Measurements from ENCODE around the gene CNTN1.
"Not testable (repeated sequence)": the region's sequence is repeated elsewhere in the genome, so short reads cannot be mapped to it uniquely, and the experiment has no call there.

The CNTN1 gene

DNA sequence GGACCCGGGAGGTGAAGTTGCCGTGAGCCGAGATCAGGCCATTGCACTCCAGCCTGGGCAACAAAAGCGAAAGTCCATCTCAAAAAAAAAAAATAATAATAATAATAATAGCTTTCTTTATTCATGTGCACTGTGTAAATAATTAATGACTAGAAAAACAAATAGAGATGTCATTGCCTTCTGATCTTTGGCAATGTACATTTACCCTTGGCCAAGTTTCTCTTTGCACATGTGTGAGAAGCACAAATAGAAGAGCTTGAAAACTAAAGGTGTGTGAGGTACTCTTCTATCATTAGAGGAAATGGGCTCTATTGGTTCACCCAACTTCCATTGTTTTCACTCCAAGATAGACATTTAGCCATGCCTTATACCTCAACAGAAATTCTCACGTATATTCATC lies 325.8 kb downstream of the CNTN1 start:
- in situ Hi-C loops (cut with MboI; ENCODE audit: low sequenced_read_pairs) = no loop called here

DNA sequence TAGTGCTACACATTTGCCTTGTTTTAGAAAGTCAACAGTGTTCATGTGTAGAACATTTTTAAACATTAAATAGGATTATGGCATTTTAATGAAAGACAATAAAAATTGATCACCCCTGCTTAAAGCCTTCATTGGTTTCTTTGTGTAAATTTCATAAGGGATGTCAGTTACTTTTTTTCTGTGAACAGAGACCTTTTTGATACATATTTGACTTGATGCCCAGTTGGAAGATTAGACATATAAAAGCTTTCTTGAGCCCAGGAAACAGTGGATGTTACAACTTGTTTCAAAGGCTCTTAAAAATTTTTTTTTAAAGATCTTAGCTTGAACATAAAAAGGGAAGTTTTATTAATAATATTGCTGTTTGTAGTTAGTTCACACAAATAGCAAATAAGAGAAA lies 327.2 kb downstream of the CNTN1 start:
- in situ Hi-C loops (cut with MboI; ENCODE audit: low sequenced_read_pairs) = no loop called here

GRCh38 chr12:41023836-41024235 lies 331.6 kb downstream of the CNTN1 start:
- in situ Hi-C loops (cut with MboI; ENCODE audit: low sequenced_read_pairs) = no loop called here

DNA sequence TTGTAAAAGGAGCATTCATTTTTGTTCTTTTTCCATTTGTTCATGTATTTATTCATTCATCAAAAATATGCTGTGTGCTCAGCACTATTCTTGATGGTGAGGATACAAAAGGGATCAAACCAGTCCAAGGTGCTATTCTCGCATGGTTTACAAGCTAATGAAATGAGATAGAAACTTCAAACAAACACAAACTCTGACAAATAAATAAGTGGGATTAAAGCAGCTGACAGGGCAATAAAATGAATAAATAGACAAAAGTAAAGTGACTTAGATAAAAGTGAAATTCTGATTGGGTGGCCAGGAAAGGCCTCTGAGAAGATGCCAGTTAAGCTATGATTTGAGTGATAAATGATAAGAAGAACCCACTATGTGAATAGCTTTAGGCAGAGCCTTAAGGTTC lies 333.9 kb downstream of the CNTN1 start:
- in situ Hi-C loops (cut with MboI; ENCODE audit: low sequenced_read_pairs) = no loop called here

DNA sequence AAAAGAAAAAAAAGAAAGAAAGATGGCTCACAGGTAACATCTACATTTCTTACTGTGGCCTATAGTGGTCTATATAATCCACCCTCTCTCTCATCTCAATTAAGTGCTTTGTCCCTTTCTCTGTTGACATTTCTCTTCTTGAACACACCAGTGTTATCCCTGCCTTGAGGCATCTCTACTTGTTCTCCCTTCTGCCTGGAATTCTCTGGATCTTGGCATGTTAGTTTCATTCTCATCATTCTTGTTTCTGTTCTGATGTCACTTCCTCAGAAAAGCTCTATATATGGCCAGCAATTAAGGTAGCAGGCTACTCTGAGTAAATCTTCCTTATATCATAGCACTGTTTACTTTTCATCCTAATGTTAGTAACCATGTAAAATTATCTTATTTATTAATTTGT lies 340.1 kb downstream of the CNTN1 start:
- in situ Hi-C loops (cut with MboI; ENCODE audit: low sequenced_read_pairs) = no loop called here

DNA sequence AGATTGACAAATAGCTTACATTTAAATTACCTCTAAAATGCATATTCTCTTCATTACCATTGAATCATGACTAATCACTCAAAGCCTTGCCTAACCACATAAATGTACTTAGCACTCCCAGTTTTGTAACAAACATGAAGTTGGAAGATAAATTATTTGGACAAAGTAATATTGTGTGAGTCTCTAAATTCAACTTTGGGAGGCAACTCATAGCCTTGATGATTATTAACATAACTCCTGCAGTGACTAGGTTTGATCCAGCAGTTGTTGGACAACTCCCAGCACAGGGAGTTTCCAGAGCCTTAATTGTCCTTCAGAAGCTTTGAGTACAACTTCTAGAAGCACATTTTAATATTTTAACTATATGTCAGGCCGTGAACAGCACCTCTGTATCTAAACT lies 342.4 kb downstream of the CNTN1 start:
- in situ Hi-C loops (cut with MboI; ENCODE audit: low sequenced_read_pairs) = no loop called here

- in situ Hi-C loops (cut with MboI; ENCODE audit: low sequenced_read_pairs) = no loop called here
Observed at GRCh38 chr12:41039461-41039860, 347.2 kb downstream of the CNTN1 start.

- in situ Hi-C loops (cut with MboI; ENCODE audit: low sequenced_read_pairs) = no loop called here
Observed at GRCh38 chr12:41045509-41045908, 353.3 kb downstream of the CNTN1 start.

GRCh38 chr12:41049033-41049432 lies 356.8 kb downstream of the CNTN1 start:
- in situ Hi-C loops (cut with MboI; ENCODE audit: low sequenced_read_pairs) = no loop called here

GRCh38 chr12:41051954-41052353 lies 359.7 kb downstream of the CNTN1 start:
- in situ Hi-C loops (cut with MboI; ENCODE audit: low sequenced_read_pairs) = no loop called here

DNA sequence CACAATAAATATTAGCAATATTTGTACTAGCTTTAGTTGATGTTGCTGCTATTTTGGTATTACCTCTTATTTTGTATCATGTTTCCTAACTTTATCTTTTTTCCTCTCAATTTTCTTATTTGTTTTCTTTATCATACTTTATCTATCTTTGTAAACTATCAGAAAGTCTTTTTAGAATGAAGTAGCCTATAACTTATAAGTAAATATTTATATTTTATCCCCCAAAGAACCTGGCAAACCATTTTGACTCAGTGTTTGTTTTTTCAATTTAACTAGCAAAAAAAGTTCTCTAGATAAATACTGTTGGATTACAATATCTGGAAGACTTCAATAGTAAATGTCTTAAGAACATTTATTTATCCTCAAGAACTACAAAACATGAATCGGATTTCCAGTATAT lies 360.2 kb downstream of the CNTN1 start:
- in situ Hi-C loops (cut with MboI; ENCODE audit: low sequenced_read_pairs) = no loop called here

GRCh38 chr12:41053046-41053445 lies 360.8 kb downstream of the CNTN1 start:
- in situ Hi-C loops (cut with MboI; ENCODE audit: low sequenced_read_pairs) = no loop called here

GRCh38 chr12:41055875-41056577 lies 363.8 kb downstream of the CNTN1 start:
- in situ Hi-C loops (cut with MboI; ENCODE audit: low sequenced_read_pairs) = no loop called here

GRCh38 chr12:41058266-41058665 lies 366.0 kb downstream of the CNTN1 start:
- in situ Hi-C loops (cut with MboI; ENCODE audit: low sequenced_read_pairs) = no loop called here

GRCh38 chr12:41061192-41061591 lies 369.0 kb downstream of the CNTN1 start:
- in situ Hi-C loops (cut with MboI; ENCODE audit: low sequenced_read_pairs) = no loop called here

DNA sequence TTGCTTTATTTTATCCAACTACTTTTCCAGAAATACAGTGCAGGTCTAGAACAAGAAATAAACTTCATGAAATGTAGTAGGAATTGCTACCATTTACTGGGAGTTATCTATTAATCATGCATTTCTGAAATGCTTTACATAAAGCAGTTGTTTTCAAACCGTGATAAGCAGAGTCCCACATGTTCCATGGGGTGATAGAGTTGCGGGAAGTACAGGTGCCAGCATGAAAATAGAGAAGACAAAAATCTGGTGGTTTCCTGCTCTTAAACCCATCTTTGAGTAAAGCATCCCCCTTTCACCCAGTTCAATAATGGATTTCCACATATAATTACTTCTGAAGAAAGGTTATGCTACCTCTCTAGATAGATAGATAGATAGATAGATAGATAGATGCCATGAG lies 372.2 kb downstream of the CNTN1 start:
- in situ Hi-C loops (cut with MboI; ENCODE audit: low sequenced_read_pairs) = no loop called here

- in situ Hi-C loops (cut with MboI; ENCODE audit: low sequenced_read_pairs) = no loop called here
Observed at GRCh38 chr12:41067941-41068645, 375.9 kb downstream of the CNTN1 start.

DNA sequence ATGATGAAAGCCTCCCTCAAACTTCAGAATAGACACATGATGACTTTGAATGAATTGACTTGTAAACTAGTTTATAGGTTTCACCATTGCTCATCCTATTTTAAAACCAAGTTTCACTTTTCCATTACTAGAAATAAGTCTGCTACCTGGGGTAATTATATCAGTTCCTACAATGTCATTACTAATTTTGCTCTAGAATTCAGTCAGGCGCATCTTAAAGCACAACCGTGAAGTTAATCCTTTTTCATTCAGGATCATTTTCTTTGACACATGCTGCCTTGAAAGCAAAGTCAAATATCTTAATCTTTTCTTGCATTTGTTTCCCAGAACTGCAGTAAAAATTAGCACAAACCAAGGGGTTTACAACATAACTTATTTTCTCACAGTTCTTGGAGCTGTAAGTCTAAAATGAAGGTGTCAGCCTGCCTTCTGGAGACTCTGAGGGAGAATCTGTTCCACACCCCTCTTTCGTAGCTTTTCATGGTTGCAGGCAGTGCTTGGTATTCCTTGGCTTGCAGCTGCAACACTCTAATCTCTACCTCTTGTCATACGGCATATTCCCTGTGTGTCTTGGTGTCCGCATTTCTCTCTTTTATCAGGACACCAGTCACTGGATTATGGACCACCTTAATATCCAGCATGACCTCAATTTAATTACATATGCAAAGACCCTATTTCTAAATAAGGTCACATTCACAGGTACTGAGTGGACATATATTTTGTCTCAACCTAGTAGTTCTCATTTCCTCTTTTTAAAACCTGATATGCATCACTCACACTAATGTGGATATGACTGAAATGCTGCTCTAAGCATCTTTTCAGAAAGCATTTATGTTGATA lies 381.6 kb downstream of the CNTN1 start:
- in situ Hi-C loops (cut with MboI; ENCODE audit: low sequenced_read_pairs) = no loop called here

DNA sequence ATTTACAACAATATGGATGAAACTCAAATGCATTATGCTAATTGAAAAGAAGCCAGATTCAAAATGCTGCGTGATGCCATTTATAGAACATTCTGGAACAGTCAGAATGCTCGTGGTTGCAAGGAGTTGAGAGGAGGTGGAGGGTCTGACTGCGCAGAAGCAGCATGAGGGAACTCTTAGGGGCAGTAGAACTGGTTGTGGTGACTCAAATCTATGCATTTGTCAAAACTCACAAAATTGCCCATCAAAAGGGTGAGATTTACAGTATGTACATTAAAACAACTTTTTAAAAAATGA lies 382.2 kb downstream of the CNTN1 start:
- in situ Hi-C loops (cut with MboI; ENCODE audit: low sequenced_read_pairs) = no loop called here

DNA sequence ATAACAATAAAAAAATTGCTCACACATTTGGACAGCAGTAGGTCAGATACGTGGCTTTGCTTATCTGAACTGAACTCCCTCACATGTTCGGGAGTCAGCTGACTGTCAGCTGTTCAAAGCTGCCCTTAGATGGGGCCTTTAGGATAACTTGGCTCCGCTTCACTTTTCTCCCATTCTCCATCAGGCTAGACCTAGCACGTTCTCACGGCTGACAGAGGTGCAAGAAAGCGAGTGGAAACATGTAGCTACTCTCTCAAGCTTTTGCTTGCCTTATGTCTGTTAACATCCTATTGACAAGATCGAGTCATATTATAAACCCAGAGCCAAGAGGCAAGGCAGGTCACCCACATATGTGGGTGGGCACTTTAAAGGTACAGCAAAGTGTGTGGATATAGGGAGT lies 383.9 kb downstream of the CNTN1 start:
- in situ Hi-C loops (cut with MboI; ENCODE audit: low sequenced_read_pairs) = no loop called here

DNA sequence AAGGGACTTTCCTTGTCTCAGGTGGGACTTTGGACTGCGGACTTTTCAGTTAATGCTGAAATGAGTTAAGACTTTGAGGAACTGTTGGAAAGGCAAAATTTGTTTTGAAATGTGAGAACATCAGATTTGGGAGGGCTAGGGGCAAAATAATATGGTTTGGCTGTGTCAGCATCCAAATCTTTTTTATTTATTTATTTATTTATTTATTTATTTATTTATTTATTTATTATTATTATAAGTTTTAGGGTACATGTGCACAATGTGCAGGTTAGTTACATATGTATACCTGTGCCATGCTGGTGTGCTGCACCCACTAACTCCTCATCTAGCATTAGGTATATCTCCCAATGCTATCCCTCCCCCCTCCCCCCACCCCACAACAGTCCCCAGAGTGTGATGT lies 389.0 kb downstream of the CNTN1 start:
- in situ Hi-C loops (cut with MboI; ENCODE audit: low sequenced_read_pairs) = not testable (repeated sequence)

DNA sequence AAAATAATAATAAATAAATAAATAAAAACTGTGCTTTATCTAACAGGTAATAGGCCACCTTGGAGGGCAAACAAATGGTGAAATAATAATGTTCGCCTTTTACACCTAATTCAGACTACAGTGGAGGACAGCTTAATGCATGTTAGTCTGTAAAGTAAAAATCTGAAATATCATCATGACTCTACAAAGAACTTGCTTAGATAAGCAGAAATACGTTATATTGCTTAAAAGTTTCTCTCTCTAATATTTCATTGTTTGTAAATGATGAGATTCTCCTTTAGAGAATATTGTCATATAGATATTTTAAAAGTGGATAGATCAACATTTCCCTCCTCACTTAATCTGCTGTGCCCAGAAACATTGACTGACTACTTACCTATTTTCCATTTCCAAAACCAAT lies 397.2 kb downstream of the CNTN1 start:
- in situ Hi-C loops (cut with MboI; ENCODE audit: low sequenced_read_pairs) = no loop called here
